SK-N-SH (cell line): ENCODE data around the gene METTL17. TPM values are rescaled to one million over a fixed set of nuclear protein-coding genes. Genes with fewer than 3 reads are reported as not detected.

Experiments used
- CTCF ChIA-PET: fragments of 300-600, 350-600 bp; formaldehyde crosslinking; extraction: SDS; loops from one replicate; lab custom pipeline; 2021; lab: Yijun Ruan, JAX
- POLR2A ChIA-PET: fragments of 350-600 bp; sonication (Branson Sonifier 250); formaldehyde crosslinking; extraction: SDS; loops from one replicate; lab custom pipeline; 2020; ENCODE audit warnings: antibody characterized with exemption, inconsistent platforms; lab: Yijun Ruan, JAX
- DNase-seq: peaks from one replicate; pipeline ENCODE4 v3.0.0; 2012
- H2AFZ ChIP-seq: fragments of 200-600 bp; sonication (generic); 2 replicates; pipeline ENCODE4 v1.8.1; 2016; ENCODE audit warnings: antibody characterized with exemption, mild to moderate bottlenecking, low read depth
- H3F3A ChIP-seq: fragments of 200-600 bp; sonication (generic); replicated peaks from 2 replicates; pipeline ENCODE3; 2016; ENCODE audit warnings: antibody characterized with exemption, mild to moderate bottlenecking; ENCODE audit not compliant: insufficient read depth
- H3K27ac ChIP-seq, 2 experiments: fragments of 200-500 bp in 1 of 2; fragments of 200-600 bp in 1 of 2; sonication (Bioruptor generic) in 1 of 2; sonication (generic), shearing (Covaris generic) in 1 of 2; 2 replicates each; pipeline versions ENCODE4 v1.5.1 to v1.6.1; 2014 to 2016; ENCODE audit warnings: low read depth in 2 of 2, inconsistent platforms in 1 of 2, low read length in 1 of 2, mild to moderate bottlenecking in 1 of 2, mixed read lengths in 1 of 2
- H3K27me3 ChIP-seq: fragments of 200-600 bp; sonication (generic), shearing (Covaris generic); 2 replicates; pipeline ENCODE4 v1.6.1; 2016; ENCODE audit warnings: mixed run types; ENCODE audit not compliant: insufficient read depth
- H3K36me3 ChIP-seq, 2 experiments: fragments of 200-500 bp in 1 of 2; fragments of 200-600 bp in 1 of 2; sonication (Bioruptor generic) in 1 of 2; sonication (generic) in 1 of 2; replicated peaks in 1 of 2; 2 replicates each; pipeline versions ENCODE3 to v1.5.1; 2014 to 2016; ENCODE audit warnings: low read length in 1 of 2, mild to moderate bottlenecking in 1 of 2; ENCODE audit not compliant: insufficient read depth in 2 of 2, control insufficient read depth in 1 of 2
- H3K4me1 ChIP-seq, 2 experiments: fragments of 200-500 bp in 1 of 2; fragments of 200-600 bp in 1 of 2; sonication (Bioruptor generic) in 1 of 2; sonication (generic), shearing (Covaris generic) in 1 of 2; 2 replicates each; pipeline versions ENCODE4 v1.5.1 to v1.6.1; 2014 to 2016; ENCODE audit warnings: low read depth in 1 of 2, low read length in 1 of 2, mixed run types in 1 of 2; ENCODE audit not compliant: insufficient read depth in 2 of 2, control insufficient read depth in 1 of 2
- H3K4me2 ChIP-seq: fragments of 200-600 bp; sonication (generic), shearing (Covaris generic); 2 replicates; pipeline ENCODE4 v1.6.1; 2017; ENCODE audit warnings: mixed run types
- H3K4me3 ChIP-seq, 2 experiments: fragments of 200-500 bp in 1 of 2; fragments of 200-600 bp in 1 of 2; sonication (Bioruptor generic) in 1 of 2; sonication (generic), shearing (Covaris generic) in 1 of 2; 2 replicates each; pipeline versions ENCODE4 v1.5.1 to v1.8.1; 2014 to 2016; ENCODE audit warnings: low read depth in 2 of 2, inconsistent platforms in 1 of 2, low read length in 1 of 2, mild to moderate bottlenecking in 1 of 2, mixed read lengths in 1 of 2, moderate library complexity in 1 of 2
- H3K79me2 ChIP-seq: fragments of 200-600 bp; sonication (generic); 2 replicates; pipeline ENCODE4 v1.8.1; 2017; ENCODE audit warnings: mild to moderate bottlenecking; ENCODE audit not compliant: insufficient read depth
- H3K9ac ChIP-seq: fragments of 200-600 bp; sonication (generic); 2 replicates; pipeline ENCODE4 v1.6.1; 2017; ENCODE audit warnings: mixed run types
- H3K9me2 ChIP-seq: fragments of 200-600 bp; sonication (generic); 2 replicates; pipeline ENCODE4 v1.6.1; 2017; ENCODE audit warnings: mixed run types
- H3K9me3 ChIP-seq: fragments of 200-600 bp; sonication (generic); 2 replicates; pipeline ENCODE4 v1.6.1; 2017; ENCODE audit warnings: mixed run types, mild to moderate bottlenecking, moderate library complexity
- H4K20me1 ChIP-seq: fragments of 200-600 bp; sonication (generic); 2 replicates; pipeline ENCODE4 v1.6.1; 2017; ENCODE audit warnings: mild to moderate bottlenecking, mixed run types; ENCODE audit not compliant: insufficient read depth
- CHD2 ChIP-seq: fragments of 150-350 bp; IDR thresholded peaks from 2 replicates; pipeline ENCODE4 v1.6.1; 2018; ENCODE audit warnings: low read length; ENCODE audit not compliant: partially characterized antibody
- ELF1 ChIP-seq: IDR thresholded peaks from 2 replicates; pipeline ENCODE4 v1.4.0; 2012
- EP300 ChIP-seq, 2 experiments: IDR thresholded peaks; 2 replicates each; pipeline versions ENCODE4 v1.4.0 to v1.6.1; 2012; ENCODE audit warnings: borderline replicate concordance in 1 of 2, low read depth in 1 of 2, low read length in 1 of 2
- EZH2phosphoT487 ChIP-seq: fragments of 200-600 bp; sonication (generic); IDR thresholded peaks from 2 replicates; pipeline ENCODE4 v1.6.1; 2017; ENCODE audit warnings: low read depth, mixed run types, mild to moderate bottlenecking, antibody characterized with exemption, moderate library complexity, borderline replicate concordance
- JUND ChIP-seq: IDR thresholded peaks from 2 replicates; pipeline ENCODE4 v1.4.0; 2012
- MEF2A ChIP-seq: IDR thresholded peaks from 2 replicates; pipeline ENCODE4 v1.4.0; 2012; ENCODE audit warnings: low read depth, borderline replicate concordance
- PBX3 ChIP-seq: IDR thresholded peaks from 2 replicates; pipeline ENCODE4; 2012
- RCOR1 ChIP-seq: fragments of 150-350 bp; IDR thresholded peaks from 2 replicates; pipeline ENCODE4 v1.6.1; 2017; ENCODE audit warnings: antibody characterized with exemption, low read length
- WGBS: methylation state at CpG from one replicate; pipeline ENCODE4 v1.1.6; 2017; ENCODE audit warnings: low lambda C conversion rate; 5-methylcytosine and 5-hydroxymethylcytosine counted together
- polyA plus RNA-seq, 3 experiments: library from polyadenylated mRNA; depleted of rRNA; stranded (reverse); fragments of >200 nt; gene quantifications; 2 replicates each; pipeline ENCODE4 v1.2.3, GENCODE V29; 2012
- TF ChIP-seq, protein P1 (sequence below): IDR thresholded peaks from 2 replicates; pipeline ENCODE4 v1.4.0; 2012; ENCODE audit warnings: low read depth
- TF ChIP-seq, protein P2 (sequence below): fragments of 150-350 bp; IDR thresholded peaks from 2 replicates; pipeline ENCODE4 v1.6.1; 2016; ENCODE audit warnings: mild to moderate bottlenecking, low read depth, low read length

METTL17 gene
- polyA plus RNA-seq, 1 of the 3 experiments (the other 2 are of a cell fraction), result 104 TPM

GRCh38 chr14:21042918-21043317 lies 53.1 kb downstream of the METTL17 start:
- Histone ChIP-seq H3K36me3 (no peaks in the 10 kb centered on the region), H3K4me3 (no peak overlapping the region), H3K9me3 (no peaks in the 10 kb centered on the region), H3K27ac (no peak overlapping the region), H3F3A (no peaks in the 10 kb centered on the region), H4K20me1 (no peaks in the 10 kb centered on the region), H3K9ac (no peak overlapping the region)
- 82% methylated on average over 7 of the region's 8 CpGs for WGBS
- POLR2A ChIA-PET, result interaction anchor here (1.8 kb wide), 1 partner anchor 28 kb away, joined by 6 read pairs; no protein-coding TSS in a partner anchor
- TF ChIP-seq RCOR1 (no peak), PBX3 (no peak)
- TF ChIP-seq, protein P1, sequence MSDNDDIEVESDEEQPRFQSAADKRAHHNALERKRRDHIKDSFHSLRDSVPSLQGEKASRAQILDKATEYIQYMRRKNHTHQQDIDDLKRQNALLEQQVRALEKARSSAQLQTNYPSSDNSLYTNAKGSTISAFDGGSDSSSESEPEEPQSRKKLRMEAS, result peak; percentile 29; the same call in 1 of the 2 replicates
- TF ChIP-seq, all 33 proteins: peak for 1
- H3K4me1 ChIP-seq, result peaks cover 13 to 20% of the 10 kb centered on the region in 2 experiments; a peak in 3 of 4 replicates
- no peak overlapping the region for H3K4me2 ChIP-seq
- no peaks in the 10 kb centered on the region for H3K9me2 ChIP-seq
- no peak for DNase-seq
- no peaks in the 10 kb centered on the region for H3K79me2 ChIP-seq
- H2AFZ ChIP-seq, result no peak overlapping the region
- H3K27me3 ChIP-seq, result no peaks in the 10 kb centered on the region
- CTCF ChIA-PET, result interaction anchor here (0.8 to 7.0 kb wide), 4 partner anchors 26 to 50 kb away, joined by 3 to 248 read pairs (median 9); partner anchors contain the start of gene NDRG2

- H2AFZ ChIP-seq, result no peak overlapping the region
- POLR2A ChIA-PET, result interaction anchor here (1.8 kb wide), 1 partner anchor 28 kb away, joined by 6 read pairs; no protein-coding TSS in a partner anchor
- 89% methylated on average over 2 of the region's 2 CpGs for WGBS
- no peaks in the 10 kb centered on the region for H3K9me2 ChIP-seq
- H3K4me1 ChIP-seq, result peaks cover 13 to 20% of the 10 kb centered on the region in 2 experiments; a peak in 3 of 4 replicates
- no peaks in the 10 kb centered on the region for H3F3A ChIP-seq
- CTCF ChIA-PET, result interaction anchor here (0.8 to 7.0 kb wide), 7 partner anchors 25 to 72 kb away, joined by 3 to 248 read pairs (median 5); partner anchors contain the start of gene NDRG2
- H3K4me2 ChIP-seq, result no peak overlapping the region
- DNase-seq, result no peak
- TF ChIP-seq EZH2phosphoT487 (no peak), CHD2 (no peak), EP300 (IDR thresholded peaks at IDR 0.05; ENCODE audit: borderline replicate concordance in 1 of 2, low read depth in 1 of 2, low read length in 1 of 2) (no peak), ELF1 (no peak), JUND (no peak), MEF2A (no peak)
- TF ChIP-seq, protein P2, sequence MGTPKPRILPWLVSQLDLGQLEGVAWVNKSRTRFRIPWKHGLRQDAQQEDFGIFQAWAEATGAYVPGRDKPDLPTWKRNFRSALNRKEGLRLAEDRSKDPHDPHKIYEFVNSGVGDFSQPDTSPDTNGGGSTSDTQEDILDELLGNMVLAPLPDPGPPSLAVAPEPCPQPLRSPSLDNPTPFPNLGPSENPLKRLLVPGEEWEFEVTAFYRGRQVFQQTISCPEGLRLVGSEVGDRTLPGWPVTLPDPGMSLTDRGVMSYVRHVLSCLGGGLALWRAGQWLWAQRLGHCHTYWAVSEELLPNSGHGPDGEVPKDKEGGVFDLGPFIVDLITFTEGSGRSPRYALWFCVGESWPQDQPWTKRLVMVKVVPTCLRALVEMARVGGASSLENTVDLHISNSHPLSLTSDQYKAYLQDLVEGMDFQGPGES, result no peak
- no peaks in the 10 kb centered on the region for H3K27me3 ChIP-seq
- no peak overlapping the region for H3K4me3 ChIP-seq
- H3K27ac ChIP-seq, result no peak overlapping the region
- H3K9ac ChIP-seq, result no peak overlapping the region
- no peaks in the 10 kb centered on the region for H3K9me3 ChIP-seq
- H3K36me3 ChIP-seq, result no peaks in the 10 kb centered on the region
- no peaks in the 10 kb centered on the region for H4K20me1 ChIP-seq
- H3K79me2 ChIP-seq, result no peaks in the 10 kb centered on the region
Measured at GRCh38 chr14:21043387-21043973, 53.7 kb downstream of the METTL17 start.
